Osteocyte (in vitro differentiated cells): ENCODE data around the gene MCEE. TPM values are rescaled to one million over a fixed set of nuclear protein-coding genes. Genes with fewer than 3 reads are reported as not detected.

Source experiments
- DNase-seq: peaks from one replicate; pipeline ENCODE4 v3.0.0; 2021; ENCODE audit warnings: mixed read lengths; ENCODE audit not compliant: unreplicated experiment; ENCODE audit errors: extremely low spot score
- H3K27ac Mint-ChIP-seq: one replicate; pipeline ENCODE4 v1.8.0; 2021; ENCODE audit warnings: mild to moderate bottlenecking, mixed read lengths; ENCODE audit not compliant: unreplicated experiment
- H3K27me3 Mint-ChIP-seq: one replicate; pipeline ENCODE4 v1.8.0; 2021; ENCODE audit warnings: mixed read lengths; ENCODE audit not compliant: unreplicated experiment
- H3K36me3 Mint-ChIP-seq: one replicate; pipeline ENCODE4 v1.8.0; 2021; ENCODE audit warnings: mixed read lengths; ENCODE audit not compliant: unreplicated experiment
- H3K4me1 Mint-ChIP-seq: one replicate; pipeline ENCODE4 v1.8.0; 2021; ENCODE audit warnings: mixed read lengths; ENCODE audit not compliant: unreplicated experiment
- H3K4me3 Mint-ChIP-seq: one replicate; pipeline ENCODE4 v1.8.0; 2021; ENCODE audit warnings: mild to moderate bottlenecking, moderate library complexity, mixed read lengths; ENCODE audit not compliant: unreplicated experiment
- H3K9me3 Mint-ChIP-seq: one replicate; pipeline ENCODE4 v1.8.0; 2021; ENCODE audit warnings: mixed read lengths; ENCODE audit not compliant: unreplicated experiment
- CTCF ChIP-seq: fragments of 200-600 bp; sonication (generic); IDR thresholded peaks from 2 replicates; pipeline ENCODE4 v1.5.0; 2021; ENCODE audit warnings: antibody characterized with exemption, mild to moderate bottlenecking, moderate library complexity
- total RNA-seq: library from RNA; stranded (reverse); gene quantifications from 2 replicates; pipeline ENCODE4 v1.2.1, GENCODE V29; 2021

MCEE gene
- total RNA-seq, 1 donor from 2014 or later, result 18.2 TPM

GRCh38 chr2:71073475-71073874 lies 56.6 kb downstream of the MCEE start:
- Mint-ChIP-seq H3K27me3 (no peaks in the 10 kb centered on the region), H3K9me3 (no peaks in the 10 kb centered on the region), H3K4me3 (no peak overlapping the region), H3K27ac (no peak overlapping the region), H3K4me1 (peaks cover 27% of the 10 kb centered on the region), H3K36me3 (peaks cover 52% of the 10 kb centered on the region)
- no peak for DNase-seq
- no peak for TF ChIP-seq CTCF

GRCh38 chr2:71072492-71072891 lies 57.5 kb downstream of the MCEE start:
- Mint-ChIP-seq H3K27me3 (no peaks in the 10 kb centered on the region), H3K36me3 (peaks cover 48% of the 10 kb centered on the region), H3K27ac (peak overlapping the region; percentile 38), H3K4me1 (peaks cover 33% of the 10 kb centered on the region), H3K4me3 (no peak overlapping the region), H3K9me3 (no peaks in the 10 kb centered on the region)
- no peak for DNase-seq
- no peak for TF ChIP-seq CTCF

GRCh38 chr2:71071681-71072398 lies 58.2 kb downstream of the MCEE start:
- Mint-ChIP-seq H3K4me1 (peaks cover 36% of the 10 kb centered on the region), H3K27ac (peak overlapping the region; percentile 29), H3K36me3 (peaks cover 42% of the 10 kb centered on the region), H3K27me3 (no peaks in the 10 kb centered on the region), H3K4me3 (no peak overlapping the region), H3K9me3 (no peaks in the 10 kb centered on the region)
- no peak for DNase-seq
- TF ChIP-seq CTCF, result no peak

- peak overlapping the region; percentile 40 for H3K4me3 Mint-ChIP-seq
- no peak for DNase-seq
- peak; percentile 40 for TF ChIP-seq CTCF
- H3K27me3 Mint-ChIP-seq, result no peaks in the 10 kb centered on the region
- peaks cover 36% of the 10 kb centered on the region for H3K4me1 Mint-ChIP-seq
- H3K27ac Mint-ChIP-seq, result peak overlapping the region; percentile 99
- H3K36me3 Mint-ChIP-seq, result peaks cover 34% of the 10 kb centered on the region
- H3K9me3 Mint-ChIP-seq, result no peaks in the 10 kb centered on the region
Measured at GRCh38 chr2:71070294-71071093, 59.5 kb downstream of the MCEE start.

GRCh38 chr2:71069376-71069775 lies 60.7 kb downstream of the MCEE start:
- no peak for TF ChIP-seq CTCF
- Mint-ChIP-seq H3K27me3 (peaks cover 7% of the 10 kb centered on the region), H3K4me1 (peaks cover 36% of the 10 kb centered on the region), H3K4me3 (peak overlapping the region; percentile 94), H3K27ac (peak overlapping the region; percentile 99), H3K9me3 (no peaks in the 10 kb centered on the region), H3K36me3 (peaks cover 25% of the 10 kb centered on the region)
- DNase-seq, result no peak
